Measurements from ENCODE around the gene OR52E4. TPM values are rescaled to one million over a fixed set of nuclear protein-coding genes. Genes with fewer than 3 reads are reported as not detected.

Gene OR52E4
- total RNA-seq, 4 donors from 2014 or later = not detected

DNA sequence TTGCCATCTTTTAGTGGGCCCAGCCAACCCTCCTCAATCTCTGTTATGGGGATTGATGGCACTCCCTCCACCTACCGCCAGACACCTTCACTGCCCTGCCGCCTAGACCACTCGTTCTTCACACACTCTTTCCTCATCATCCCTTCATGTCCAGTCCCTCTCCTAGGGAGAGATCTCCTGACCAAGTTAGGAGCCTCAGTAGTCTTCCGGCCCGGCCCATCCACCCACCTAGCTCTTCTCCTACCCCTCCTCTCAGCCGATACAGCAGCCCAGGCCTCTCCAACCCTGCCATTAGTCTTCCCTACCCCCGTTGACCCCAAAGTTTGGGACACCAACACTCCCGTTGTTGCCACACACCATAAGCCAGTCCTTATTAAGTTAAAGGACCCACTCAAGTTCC is 50.6 kb downstream of the OR52E4 start:
- DNase-seq (ENCODE audit: low spot score in 2 of 2) = no peak

DNA sequence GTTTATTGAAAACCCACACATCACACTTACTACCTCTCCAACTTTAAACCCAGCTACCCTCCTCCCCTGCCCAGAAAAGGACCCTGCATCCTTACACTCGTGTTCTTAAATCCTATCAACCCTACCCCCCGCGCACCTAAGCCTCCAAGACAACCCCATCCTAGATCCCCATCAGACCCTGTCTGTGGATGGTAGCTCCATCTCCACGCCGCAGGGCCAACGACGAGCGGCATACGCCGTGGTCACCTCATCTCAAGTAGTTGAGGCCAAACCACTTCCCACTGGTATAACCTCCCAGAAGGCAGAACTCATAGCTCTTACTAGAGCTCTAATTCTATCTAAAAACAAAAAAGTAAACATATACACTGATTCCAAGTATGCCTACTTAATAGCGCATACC is 52.2 kb downstream of the OR52E4 start:
- H3K9me3 ChIP-seq = peaks cover 0 to 39% (median 0%) of the 10 kb centered on the region in 4 donors
- no peaks in the 10 kb centered on the region for H3K27me3 ChIP-seq
- WGBS, 2 donors = 94 to 95% methylated on average over 11 of the region's 11 CpGs
- H3K27ac ChIP-seq = no peak overlapping the region
- H3K4me1 ChIP-seq = no peaks in the 10 kb centered on the region
- TF ChIP-seq, protein P1, sequence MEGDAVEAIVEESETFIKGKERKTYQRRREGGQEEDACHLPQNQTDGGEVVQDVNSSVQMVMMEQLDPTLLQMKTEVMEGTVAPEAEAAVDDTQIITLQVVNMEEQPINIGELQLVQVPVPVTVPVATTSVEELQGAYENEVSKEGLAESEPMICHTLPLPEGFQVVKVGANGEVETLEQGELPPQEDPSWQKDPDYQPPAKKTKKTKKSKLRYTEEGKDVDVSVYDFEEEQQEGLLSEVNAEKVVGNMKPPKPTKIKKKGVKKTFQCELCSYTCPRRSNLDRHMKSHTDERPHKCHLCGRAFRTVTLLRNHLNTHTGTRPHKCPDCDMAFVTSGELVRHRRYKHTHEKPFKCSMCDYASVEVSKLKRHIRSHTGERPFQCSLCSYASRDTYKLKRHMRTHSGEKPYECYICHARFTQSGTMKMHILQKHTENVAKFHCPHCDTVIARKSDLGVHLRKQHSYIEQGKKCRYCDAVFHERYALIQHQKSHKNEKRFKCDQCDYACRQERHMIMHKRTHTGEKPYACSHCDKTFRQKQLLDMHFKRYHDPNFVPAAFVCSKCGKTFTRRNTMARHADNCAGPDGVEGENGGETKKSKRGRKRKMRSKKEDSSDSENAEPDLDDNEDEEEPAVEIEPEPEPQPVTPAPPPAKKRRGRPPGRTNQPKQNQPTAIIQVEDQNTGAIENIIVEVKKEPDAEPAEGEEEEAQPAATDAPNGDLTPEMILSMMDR (IDR thresholded peaks at IDR 0.05) = no peak
- no peak for TF ChIP-seq POLR2A (IDR thresholded peaks at IDR 0.05)
- no peak for TF ChIP-seq EP300 (IDR thresholded peaks at IDR 0.05)
- DNase-seq (ENCODE audit: low spot score in 2 of 2) = no peak
- no peaks in the 10 kb centered on the region for H3K36me3 ChIP-seq
- no peak overlapping the region for H3K4me3 ChIP-seq

More for the DNA sequence above, 50.6 kb downstream of the OR52E4 start:
- WGBS, 2 donors = 92 to 96% methylated on average over 8 of the region's 8 CpGs
- peaks cover 0 to 39% (median 0%) of the 10 kb centered on the region in 4 donors for H3K9me3 ChIP-seq
- H3K27ac ChIP-seq = no peak overlapping the region
- H3K36me3 ChIP-seq = no peaks in the 10 kb centered on the region
- H3K4me3 ChIP-seq = no peak overlapping the region
- no peaks in the 10 kb centered on the region for H3K27me3 ChIP-seq
- TF ChIP-seq EP300 (IDR thresholded peaks at IDR 0.05) = no peak
- TF ChIP-seq POLR2A (IDR thresholded peaks at IDR 0.05) = no peak
- TF ChIP-seq, protein P1 (IDR thresholded peaks at IDR 0.05) = no peak
- H3K4me1 ChIP-seq = no peaks in the 10 kb centered on the region

DNA sequence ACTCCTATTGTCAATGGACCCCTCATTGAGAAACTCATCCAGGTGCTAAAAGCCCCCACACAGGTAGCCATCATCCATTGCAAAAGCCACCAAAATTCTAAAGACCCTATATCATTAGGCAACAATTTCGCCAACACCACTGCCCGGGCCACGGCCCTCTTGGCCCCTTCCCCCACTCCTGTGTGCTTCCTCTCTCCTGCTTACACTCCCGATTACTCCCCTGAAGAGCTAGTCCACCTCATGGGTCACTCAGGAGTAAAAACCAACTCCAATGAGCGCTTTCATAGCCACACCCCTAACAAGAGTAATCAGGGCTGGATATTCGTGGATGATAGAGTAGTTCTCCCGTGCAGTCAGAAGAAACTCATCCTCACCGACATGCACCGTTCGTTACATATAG is 52.7 kb downstream of the OR52E4 start:
- Histone ChIP-seq H3K9me3 (peaks cover 0 to 36% (median 0%) of the 10 kb centered on the region in 4 donors), H3K36me3 (no peaks in the 10 kb centered on the region), H3K4me1 (no peaks in the 10 kb centered on the region), H3K27me3 (no peaks in the 10 kb centered on the region), H3K27ac (no peak overlapping the region), H3K4me3 (no peak overlapping the region)
- no peak for DNase-seq (ENCODE audit: low spot score in 2 of 2)
- TF ChIP-seq POLR2A (IDR thresholded peaks at IDR 0.05) = no peak
- TF ChIP-seq EP300 (IDR thresholded peaks at IDR 0.05) = no peak
- TF ChIP-seq, protein P1 (IDR thresholded peaks at IDR 0.05) = no peak
- 89 to 93% methylated on average over 10 of the region's 10 CpGs for WGBS, 2 donors

Other genes with a start within 250 kb of the OR52E4 start
- gene TRIM5, start 195.6 kb upstream of the OR52E4 start, total RNA-seq = 10 to 100 TPM; 16.9 to 38.7 (median 26.1) TPM
- 100 to 1,000 TPM in 2 of 4 donors, 10 to 100 TPM in 2; 78.3 to 131 (median 100) TPM for gene TRIM22, start 190.8 kb upstream of the OR52E4 start, total RNA-seq
- under 1 TPM in 2 of 4 donors, not detected in 2; 0.20 to 0.63 TPM for gene OR56B1, start 144.2 kb upstream of the OR52E4 start, total RNA-seq
- gene OR52N4, start 126.4 kb upstream of the OR52E4 start, total RNA-seq = under 1 TPM in 2 of 4 donors, not detected in 2; 0.44 to 0.98 TPM
- not detected for gene OR52N5, start 97.3 kb upstream of the OR52E4 start, total RNA-seq
- under 1 TPM in 1 of 4 donors, not detected in 3; 0.30 TPM for gene OR52N1, start 89.4 kb upstream of the OR52E4 start, total RNA-seq
- gene OR52N2, start 71.7 kb upstream of the OR52E4 start, total RNA-seq = not detected
- not detected for gene OR52E6, start 38.7 kb upstream of the OR52E4 start, total RNA-seq
- not detected for gene OR52E8, start 22.9 kb upstream of the OR52E4 start, total RNA-seq
- not detected for gene OR52E5, start 12.6 kb downstream of the OR52E4 start, total RNA-seq
- not detected for gene OR56A3, start 61.6 kb downstream of the OR52E4 start, total RNA-seq
- not detected for gene OR56A5, start 87.9 kb downstream of the OR52E4 start, total RNA-seq
- gene OR52L1, start 106.4 kb downstream of the OR52E4 start, total RNA-seq = not detected
- gene OR56A4, start 126.3 kb downstream of the OR52E4 start, total RNA-seq = not detected
- gene OR56A1, start 150.1 kb downstream of the OR52E4 start, total RNA-seq = not detected
- not detected for gene OR56B4, start 227.1 kb downstream of the OR52E4 start, total RNA-seq

Data from tibial nerve (tissue), 4 donors.